Muscle layer of duodenum (tissue), 2 donors: ENCODE results near the gene CHST4.
"Not testable (repeated sequence)": the region's sequence is repeated elsewhere in the genome, so short reads cannot be mapped to it uniquely, and the experiment has no call there.

ENCODE experiments used
- H3K27ac ChIP-seq: one replicate; pipeline ENCODE4 v1.7.0; 2013; ENCODE audit warnings: mild to moderate bottlenecking, low read length
- H3K27me3 ChIP-seq: one replicate; pipeline ENCODE4 v1.7.0; 2013; ENCODE audit warnings: low read depth, mild to moderate bottlenecking, control low read depth, low read length
- H3K36me3 ChIP-seq, 2 donors: one replicate each; pipeline ENCODE4 v1.7.0; 2013; ENCODE audit warnings: low read length in 2 of 2, control low read depth in 1 of 2, mild to moderate bottlenecking in 1 of 2; ENCODE audit not compliant: insufficient read depth in 2 of 2, control insufficient read depth in 1 of 2
- H3K4me1 ChIP-seq, 2 donors: one replicate each; pipeline ENCODE4 v1.7.0; 2013; ENCODE audit warnings: low read length in 2 of 2, mild to moderate bottlenecking in 2 of 2, control low read depth in 1 of 2, moderate library complexity in 1 of 2; ENCODE audit not compliant: insufficient read depth in 2 of 2, control insufficient read depth in 1 of 2
- H3K4me3 ChIP-seq, 2 donors: one replicate each; pipeline ENCODE4 v1.7.0; 2013; ENCODE audit warnings: low read length in 2 of 2, low read depth in 1 of 2, mild to moderate bottlenecking in 1 of 2
- H3K9me3 ChIP-seq, 2 donors: one replicate each; pipeline ENCODE4 v1.7.0; 2013; ENCODE audit warnings: low read length in 2 of 2, control low read depth in 1 of 2, mild to moderate bottlenecking in 1 of 2; ENCODE audit not compliant: control insufficient read depth in 1 of 2
- donor health status: healthy.

Gene CHST4

GRCh38 chr16:71572497-71573116 lies 46.4 kb downstream of the CHST4 start:
- no peak overlapping the region for H3K27ac ChIP-seq
- no peaks in the 10 kb centered on the region for H3K4me1 ChIP-seq
- H3K4me3 ChIP-seq = no peak overlapping the region
- H3K9me3 ChIP-seq = no peaks in the 10 kb centered on the region
- H3K36me3 ChIP-seq = no peaks in the 10 kb centered on the region
- no peaks in the 10 kb centered on the region for H3K27me3 ChIP-seq

GRCh38 chr16:71573387-71574094 lies 47.3 kb downstream of the CHST4 start:
- no peaks in the 10 kb centered on the region for H3K36me3 ChIP-seq
- H3K9me3 ChIP-seq = no peaks in the 10 kb centered on the region
- no peaks in the 10 kb centered on the region for H3K4me1 ChIP-seq
- H3K4me3 ChIP-seq = no peak overlapping the region
- H3K27ac ChIP-seq = no peak overlapping the region
- H3K27me3 ChIP-seq = no peaks in the 10 kb centered on the region

GRCh38 chr16:71574702-71575101 lies 48.5 kb downstream of the CHST4 start:
- Histone ChIP-seq H3K27me3 (no peaks in the 10 kb centered on the region), H3K4me1 (no peaks in the 10 kb centered on the region), H3K27ac (no peak overlapping the region), H3K36me3 (no peaks in the 10 kb centered on the region), H3K4me3 (no peak overlapping the region), H3K9me3 (no peaks in the 10 kb centered on the region)

- Histone ChIP-seq H3K4me3 (no peak within 1 kb of the TSS), H3K4me1 (no peaks in the 10 kb centered on the region), H3K9me3 (no peaks in the 10 kb centered on the region), H3K27me3 (no peaks in the 10 kb centered on the region), H3K27ac (no peak within 1 kb of the TSS), H3K36me3 (no peaks in the 10 kb centered on the region)
Observed at GRCh38 chr16:71576971-71577370, 50.7 kb downstream of the CHST4 start, which contains the start of gene TAT. TAT (minus strand) TSS chr16:71577092; CDS start chr16:71576415, 677 bp downstream.

GRCh38 chr16:71582553-71582848 lies 56.3 kb downstream of the CHST4 start:
- not testable (repeated sequence) for H3K27me3 ChIP-seq, H3K4me3 ChIP-seq, H3K36me3 ChIP-seq, H3K4me1 ChIP-seq, H3K27ac ChIP-seq, H3K9me3 ChIP-seq

- no peaks in the 10 kb centered on the region for H3K9me3 ChIP-seq
- no peaks in the 10 kb centered on the region for H3K4me1 ChIP-seq
- no peaks in the 10 kb centered on the region for H3K27me3 ChIP-seq
Observed at GRCh38 chr16:71584543-71585317, 58.5 kb downstream of the CHST4 start.

GRCh38 chr16:71585318-71585703 lies 59.1 kb downstream of the CHST4 start:
- H3K27ac ChIP-seq = no peak overlapping the region
- H3K27me3 ChIP-seq = no peaks in the 10 kb centered on the region
- no peaks in the 10 kb centered on the region for H3K36me3 ChIP-seq
- no peaks in the 10 kb centered on the region for H3K4me1 ChIP-seq
- H3K4me3 ChIP-seq = no peak overlapping the region
- no peaks in the 10 kb centered on the region for H3K9me3 ChIP-seq

More at GRCh38 chr16:71584543-71585317, 58.5 kb downstream of the CHST4 start:
- Histone ChIP-seq H3K4me3 (no peak overlapping the region), H3K36me3 (no peaks in the 10 kb centered on the region), H3K27ac (no peak overlapping the region)
